Keratinocyte (primary cell): Measurements from ENCODE around the gene RNF144A. TPM values are rescaled to one million over a fixed set of nuclear protein-coding genes. Genes with fewer than 3 reads are reported as not detected.

Experiments used
- DNase-seq: peaks from one replicate; pipeline ENCODE4 v3.0.0-alpha.2; 2011; ENCODE audit warnings: low read depth, missing footprints, low spot score
- FAIRE-seq: peaks from 2 replicates; lab custom pipeline; 2011; peaks lifted over from hg19 to GRCh38; lab: Jason Lieb, UNC
- H2AFZ ChIP-seq: 2 replicates; pipeline ENCODE4 v1.6.0; 2012; ENCODE audit warnings: low read length, control low read depth, inconsistent platforms; ENCODE audit not compliant: control insufficient read depth
- H3K27ac ChIP-seq: 2 replicates; pipeline ENCODE4 v1.5.1; 2011; ENCODE audit warnings: low read length; ENCODE audit not compliant: control insufficient read depth, insufficient read depth
- H3K27me3 ChIP-seq: 3 replicates; pipeline ENCODE4 v1.6.0; 2011; ENCODE audit warnings: low read length; ENCODE audit not compliant: control insufficient read depth, insufficient read depth; ENCODE audit errors: extremely low read depth
- H3K36me3 ChIP-seq, 2 experiments: 2 replicates in 1 of 2; 3 replicates in 1 of 2; pipeline ENCODE4 v1.5.1; 2011; ENCODE audit warnings: low read length in 2 of 2, mild to moderate bottlenecking in 1 of 2; ENCODE audit not compliant: control insufficient read depth in 2 of 2, insufficient read depth in 2 of 2; ENCODE audit errors: extremely low read depth in 1 of 2
- H3K4me1 ChIP-seq: 3 replicates; pipeline ENCODE4 v1.5.1; 2011; ENCODE audit warnings: low read length; ENCODE audit not compliant: control insufficient read depth, insufficient read depth; ENCODE audit errors: extremely low read depth
- H3K4me2 ChIP-seq: 3 replicates; pipeline ENCODE4 v1.6.0; 2011; ENCODE audit warnings: low read depth, low read length; ENCODE audit not compliant: control insufficient read depth, insufficient read depth; ENCODE audit errors: extremely low read depth
- H3K4me3 ChIP-seq, 3 experiments: fragments of 200-600 bp in 1 of 3; sonication (generic) in 1 of 3; 2 replicates in 2 of 3; 3 replicates in 1 of 3; pipeline ENCODE4 v1.5.1; 2011 to 2016; ENCODE audit warnings: low read length in 3 of 3, mild to moderate bottlenecking in 3 of 3, control low read depth in 2 of 3, inconsistent platforms in 1 of 3, low read depth in 1 of 3, mixed read lengths in 1 of 3, mixed run types in 1 of 3, moderate library complexity in 1 of 3; ENCODE audit not compliant: control insufficient read depth in 2 of 3, insufficient read depth in 2 of 3; ENCODE audit errors: extremely low read depth in 1 of 3
- H3K79me2 ChIP-seq: 2 replicates; pipeline ENCODE4 v1.6.0; 2012; ENCODE audit warnings: low read length; ENCODE audit not compliant: control insufficient read depth, insufficient read depth
- H3K9ac ChIP-seq: 3 replicates; pipeline ENCODE4 v1.6.0; 2011; ENCODE audit warnings: low read length; ENCODE audit not compliant: control insufficient read depth, insufficient read depth; ENCODE audit errors: extremely low read depth
- H3K9me1 ChIP-seq: 3 replicates; pipeline ENCODE4 v1.6.0; 2011; ENCODE audit warnings: low read length; ENCODE audit not compliant: control insufficient read depth, insufficient read depth; ENCODE audit errors: extremely low read depth
- H3K9me3 ChIP-seq: 2 replicates; pipeline ENCODE4 v1.5.1; 2012; ENCODE audit warnings: low read depth, low read length; ENCODE audit not compliant: control insufficient read depth
- H4K20me1 ChIP-seq: 3 replicates; pipeline ENCODE4 v1.6.0; 2011; ENCODE audit warnings: low read length; ENCODE audit not compliant: control insufficient read depth, insufficient read depth; ENCODE audit errors: extremely low read depth
- EZH2 ChIP-seq: IDR thresholded peaks from one replicate; pipeline ENCODE4 v1.6.1; 2012; ENCODE audit warnings: inconsistent platforms, mild to moderate bottlenecking, low read length, moderate library complexity
- dilution Hi-C: fragments of 300-500 bp; cut with MboI; formaldehyde crosslinking; loops from one replicate; pipeline ENCODE4 v1.7.0; 2020; ENCODE audit warnings: low sequenced_read_pairs; ENCODE audit not compliant: extremely low pct_ligation_motif_present
- polyA plus RNA-seq, 5 experiments: library from polyadenylated mRNA; depleted of rRNA in 3 of 5; stranded (reverse) in 3 of 5; stranded (forward) in 1 of 5; unstranded in 1 of 5; fragments of >200 nt; gene quantifications; 1 replicate in 1 of 5; 2 replicates in 3 of 5; 3 replicates in 1 of 5; pipeline versions ENCODE4 v1.2.1 to v1.2.3, GENCODE V29; 2011 to 2012; ENCODE audit warnings: missing spikeins in 2 of 5, low read depth in 1 of 5, low replicate concordance in 1 of 5
- TF ChIP-seq, protein P1 (sequence below), 3 experiments: IDR thresholded peaks in 1 of 3; conservative IDR thresholded peaks in 1 of 3; optimal IDR thresholded peaks in 1 of 3; 2 replicates in 2 of 3; 3 replicates in 1 of 3; pipeline versions ENCODE3 to v1.5.1; 2011; ENCODE audit warnings: low read length in 3 of 3, mild to moderate bottlenecking in 3 of 3, moderate library complexity in 2 of 3, control low read depth in 1 of 3, inconsistent platforms in 1 of 3; ENCODE audit not compliant: insufficient read depth in 2 of 3; ENCODE audit errors: extremely low read depth in 1 of 3

Gene RNF144A
- polyA plus RNA-seq, 1 donor (not counting 4 experiments of a cell fraction or from before 2014, with no cell fraction given): 1.4 TPM

DNA sequence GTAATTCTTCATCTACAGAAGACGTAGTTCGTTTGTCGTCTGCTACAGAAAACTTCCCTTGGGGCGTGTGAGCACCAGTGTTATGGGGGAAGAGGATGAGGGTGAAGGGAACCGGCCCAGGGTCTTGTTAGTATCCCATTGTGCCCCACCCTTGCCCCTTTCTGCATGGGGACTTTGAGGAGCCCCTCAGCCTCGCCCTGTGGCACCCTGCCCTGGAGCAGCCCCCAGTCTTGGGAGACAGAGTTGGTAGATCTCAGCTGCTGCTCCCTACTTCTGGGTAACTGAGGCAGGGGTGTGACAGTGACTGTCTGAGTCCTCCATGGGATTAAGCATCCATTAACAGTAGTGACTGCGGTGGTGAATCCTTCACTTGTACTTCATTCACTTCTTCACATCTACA lies 50.1 kb downstream of the RNF144A start:
- no peak for DNase-seq
- no peak overlapping the region for H3K27ac ChIP-seq
- dilution Hi-C loops: no loop called here
- H3K9ac ChIP-seq: no peak overlapping the region
- no peaks in the 10 kb centered on the region for H3K36me3 ChIP-seq
- H3K4me1 ChIP-seq: no peaks in the 10 kb centered on the region
- H3K4me2 ChIP-seq: no peak overlapping the region
- H2AFZ ChIP-seq: no peak overlapping the region
- no peak for TF ChIP-seq EZH2
- TF ChIP-seq, protein P1, sequence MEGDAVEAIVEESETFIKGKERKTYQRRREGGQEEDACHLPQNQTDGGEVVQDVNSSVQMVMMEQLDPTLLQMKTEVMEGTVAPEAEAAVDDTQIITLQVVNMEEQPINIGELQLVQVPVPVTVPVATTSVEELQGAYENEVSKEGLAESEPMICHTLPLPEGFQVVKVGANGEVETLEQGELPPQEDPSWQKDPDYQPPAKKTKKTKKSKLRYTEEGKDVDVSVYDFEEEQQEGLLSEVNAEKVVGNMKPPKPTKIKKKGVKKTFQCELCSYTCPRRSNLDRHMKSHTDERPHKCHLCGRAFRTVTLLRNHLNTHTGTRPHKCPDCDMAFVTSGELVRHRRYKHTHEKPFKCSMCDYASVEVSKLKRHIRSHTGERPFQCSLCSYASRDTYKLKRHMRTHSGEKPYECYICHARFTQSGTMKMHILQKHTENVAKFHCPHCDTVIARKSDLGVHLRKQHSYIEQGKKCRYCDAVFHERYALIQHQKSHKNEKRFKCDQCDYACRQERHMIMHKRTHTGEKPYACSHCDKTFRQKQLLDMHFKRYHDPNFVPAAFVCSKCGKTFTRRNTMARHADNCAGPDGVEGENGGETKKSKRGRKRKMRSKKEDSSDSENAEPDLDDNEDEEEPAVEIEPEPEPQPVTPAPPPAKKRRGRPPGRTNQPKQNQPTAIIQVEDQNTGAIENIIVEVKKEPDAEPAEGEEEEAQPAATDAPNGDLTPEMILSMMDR (optimal IDR thresholded peaks at IDR 0.05 in 1 of 3, IDR thresholded peaks at IDR 0.05 in 1 of 3, conservative IDR thresholded peaks at IDR 0.05 in 1 of 3; ENCODE audit: extremely low read depth in 1 of 3, insufficient read depth in 2 of 3, low read length in 3 of 3): no peak
- H4K20me1 ChIP-seq: no peaks in the 10 kb centered on the region
- no peaks in the 10 kb centered on the region for H3K27me3 ChIP-seq
- no peak overlapping the region for H3K4me3 ChIP-seq
- no peaks in the 10 kb centered on the region for H3K9me1 ChIP-seq
- H3K9me3 ChIP-seq: no peaks in the 10 kb centered on the region
- H3K79me2 ChIP-seq: no peaks in the 10 kb centered on the region
- FAIRE-seq: no peak

DNA sequence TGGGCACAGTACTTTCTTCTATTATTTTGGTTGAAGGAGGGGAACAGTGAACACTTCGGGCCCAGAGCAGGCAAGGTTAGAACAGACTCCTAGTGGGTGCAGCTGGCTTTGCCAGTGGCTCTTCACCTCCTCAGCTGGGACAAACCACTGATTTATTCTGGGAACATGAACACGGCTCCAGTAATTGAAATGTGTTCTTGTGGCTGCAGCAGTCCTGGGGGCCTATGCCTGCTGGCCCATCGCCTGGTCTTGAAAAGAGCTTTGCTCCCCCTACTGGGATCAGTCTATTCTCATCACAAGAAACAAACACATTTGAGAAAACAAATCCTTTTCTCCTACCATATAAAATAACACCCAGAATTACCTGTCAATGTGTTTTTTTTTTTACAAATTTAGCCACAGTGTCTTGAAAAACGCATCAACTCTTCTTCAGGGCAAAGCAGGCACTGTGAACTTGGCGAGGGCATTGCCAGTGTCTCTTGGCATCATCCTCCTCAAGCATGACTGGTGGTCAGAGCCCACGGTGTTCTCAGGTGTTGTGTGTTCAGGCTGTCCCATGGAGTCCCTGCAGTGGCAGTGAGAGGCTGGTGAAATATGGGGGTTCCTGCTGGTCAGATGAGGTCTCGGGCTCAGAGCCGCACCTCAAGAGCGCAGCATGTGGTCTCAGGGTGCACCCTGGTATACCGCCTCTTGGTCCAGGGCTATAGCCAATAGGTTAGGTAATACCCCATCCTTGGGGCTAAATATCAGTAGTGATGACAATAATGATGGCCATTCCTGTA lies 51.3 kb downstream of the RNF144A start:
- no peak overlapping the region for H3K4me3 ChIP-seq
- no peaks in the 10 kb centered on the region for H3K4me1 ChIP-seq
- H3K27me3 ChIP-seq: no peaks in the 10 kb centered on the region
- H4K20me1 ChIP-seq: no peaks in the 10 kb centered on the region
- H2AFZ ChIP-seq: no peak overlapping the region
- no peaks in the 10 kb centered on the region for H3K36me3 ChIP-seq
- no peak for TF ChIP-seq EZH2
- TF ChIP-seq, protein P1 (optimal IDR thresholded peaks at IDR 0.05 in 1 of 3, IDR thresholded peaks at IDR 0.05 in 1 of 3, conservative IDR thresholded peaks at IDR 0.05 in 1 of 3; ENCODE audit: extremely low read depth in 1 of 3, insufficient read depth in 2 of 3, low read length in 3 of 3): no peak
- no peak overlapping the region for H3K27ac ChIP-seq
- H3K9me1 ChIP-seq: no peaks in the 10 kb centered on the region
- no peak overlapping the region for H3K9ac ChIP-seq
- dilution Hi-C loops: no loop called here
- DNase-seq: no peak
- no peaks in the 10 kb centered on the region for H3K79me2 ChIP-seq
- FAIRE-seq: no peak
- no peak overlapping the region for H3K4me2 ChIP-seq
- no peaks in the 10 kb centered on the region for H3K9me3 ChIP-seq
